ENCODE results near the gene RABL6. TPM values are rescaled to one million over a fixed set of nuclear protein-coding genes. Genes with fewer than 3 reads are reported as not detected.
"Not testable (repeated sequence)": the region's sequence is repeated elsewhere in the genome, so short reads cannot be mapped to it uniquely, and the experiment has no call there.

RABL6 gene
- total RNA-seq, 1 experiment from 2014 or later = 23.6 TPM

DNA sequence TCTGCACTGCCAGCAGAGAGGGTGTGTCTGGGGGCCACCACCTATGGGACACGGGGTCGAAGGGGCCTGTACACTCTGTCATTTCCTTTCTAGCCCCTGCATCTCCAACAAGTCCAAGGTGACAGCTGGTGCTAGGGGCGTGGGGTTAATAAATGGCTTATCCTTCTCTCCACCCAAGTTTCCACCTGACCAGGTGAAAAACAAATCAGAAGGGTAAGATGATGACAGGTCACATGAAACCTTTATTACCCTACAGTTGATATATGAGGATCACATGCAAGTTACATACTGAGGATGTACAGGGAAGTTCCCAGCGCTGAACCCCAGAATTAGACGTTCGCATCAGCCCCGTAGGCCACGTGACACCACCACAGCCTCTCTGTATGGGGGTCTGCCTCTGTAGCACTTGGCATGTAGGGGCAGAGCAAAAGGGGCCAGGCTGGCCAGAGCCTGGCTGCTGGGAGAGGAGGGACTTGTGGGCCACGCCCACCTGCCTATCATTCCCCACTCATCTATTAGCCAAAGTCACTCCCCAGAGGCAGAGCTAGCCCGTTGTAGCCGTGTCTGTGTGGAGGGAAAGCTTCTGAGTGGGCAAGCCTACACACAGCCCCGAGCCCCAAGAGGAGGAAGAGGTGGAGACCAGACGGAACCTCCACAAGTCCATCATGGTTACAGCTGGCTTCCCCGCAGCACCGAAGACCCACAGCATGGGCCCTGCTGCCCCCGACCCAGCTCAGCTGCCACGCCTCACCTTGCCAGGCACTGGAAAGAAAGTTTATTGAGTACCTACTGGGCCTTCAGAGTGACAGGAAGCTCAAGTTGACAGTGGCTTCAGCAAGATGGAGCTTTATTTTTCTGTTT lies 14.4 kb upstream of the RABL6 start:
- DNase-seq (ENCODE audit: low spot score) = no peak

DNA sequence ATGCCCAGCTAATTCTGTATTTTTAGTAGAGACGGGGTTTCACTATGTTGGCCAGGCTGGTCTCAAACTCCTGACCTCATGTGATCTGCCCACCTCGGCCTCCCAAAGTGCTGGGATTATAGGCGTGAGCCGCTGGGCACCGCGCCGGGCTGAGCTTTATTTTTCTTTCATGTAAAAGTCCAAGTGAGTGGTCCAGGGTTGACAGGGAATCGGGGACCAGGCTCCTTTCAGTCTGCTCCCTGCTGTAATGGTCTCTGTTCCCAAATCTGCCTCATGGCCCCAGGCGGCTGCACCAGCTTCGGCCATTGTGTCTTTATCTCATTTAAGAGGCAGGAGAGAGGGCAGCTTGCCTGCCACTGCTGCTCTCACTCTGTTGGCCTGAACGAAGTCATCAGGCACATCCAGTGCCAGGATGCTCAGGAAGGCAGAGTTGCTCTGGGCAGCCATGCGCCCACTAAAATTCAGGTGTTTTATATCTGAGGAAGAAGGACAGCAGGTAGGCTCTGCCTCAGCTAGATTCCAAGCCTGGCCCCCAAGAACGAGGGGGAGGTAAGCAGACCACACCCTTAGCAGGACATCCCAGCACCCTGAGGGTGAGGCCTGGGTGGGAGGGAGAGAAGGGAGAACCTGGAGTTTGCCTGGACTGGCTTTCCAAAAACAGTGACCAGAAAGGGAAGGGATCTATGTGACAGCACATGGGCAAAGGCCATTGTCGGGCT lies 13.3 kb upstream of the RABL6 start:
- DNase-seq (ENCODE audit: low spot score) = no peak

DNA sequence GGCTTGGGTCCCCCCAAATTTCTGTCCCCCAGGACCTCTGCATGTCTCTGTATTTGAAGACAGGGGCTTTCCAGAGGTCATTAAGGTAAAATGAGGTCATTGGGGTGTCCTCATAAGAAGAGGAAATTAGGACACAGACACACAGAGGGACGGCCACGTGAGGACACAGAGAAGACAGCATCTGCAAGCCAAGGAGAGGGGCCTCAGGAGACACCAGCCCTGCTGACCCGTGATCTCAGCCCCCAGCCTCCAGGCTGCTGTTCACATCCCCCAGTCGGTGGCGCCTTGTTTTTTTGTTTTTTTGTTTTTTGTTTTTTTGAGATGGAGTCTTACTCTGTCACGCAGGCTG lies 12.8 kb upstream of the RABL6 start:
- no peak for DNase-seq (ENCODE audit: low spot score)

DNA sequence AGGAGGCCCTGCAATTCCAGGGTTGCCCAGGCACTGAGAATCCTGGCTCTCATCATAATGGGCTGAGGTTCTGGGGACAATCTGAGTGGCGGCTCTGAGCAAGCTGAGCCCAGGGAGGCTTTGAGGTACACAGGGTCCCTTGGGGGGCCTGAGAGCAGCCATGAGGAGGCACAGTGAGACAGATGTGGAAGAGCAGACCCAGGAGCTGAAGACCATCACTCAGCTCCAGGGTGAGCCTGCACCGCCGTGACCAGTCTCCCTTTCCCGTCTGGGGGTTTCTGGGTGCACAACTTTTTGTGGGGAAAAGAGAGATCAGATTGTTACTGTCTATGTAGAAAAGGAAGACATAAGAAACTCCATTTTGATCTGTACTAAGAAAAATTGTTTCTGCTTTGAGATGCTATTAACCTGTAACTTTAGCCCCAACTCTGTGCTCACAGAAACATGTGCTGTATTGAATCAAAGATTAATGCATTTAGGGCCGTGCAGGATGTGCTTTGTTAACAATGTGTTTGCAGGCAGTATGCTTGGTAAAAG lies 11.4 kb upstream of the RABL6 start, which contains the start of gene CCDC183:
Gene CCDC183, plus strand, starts transcription at position 101 of the 537 bp plus-strand sequence. Its CDS starts 60 bp downstream, at position 161.
- DNase-seq (ENCODE audit: low spot score) = no peak

DNA sequence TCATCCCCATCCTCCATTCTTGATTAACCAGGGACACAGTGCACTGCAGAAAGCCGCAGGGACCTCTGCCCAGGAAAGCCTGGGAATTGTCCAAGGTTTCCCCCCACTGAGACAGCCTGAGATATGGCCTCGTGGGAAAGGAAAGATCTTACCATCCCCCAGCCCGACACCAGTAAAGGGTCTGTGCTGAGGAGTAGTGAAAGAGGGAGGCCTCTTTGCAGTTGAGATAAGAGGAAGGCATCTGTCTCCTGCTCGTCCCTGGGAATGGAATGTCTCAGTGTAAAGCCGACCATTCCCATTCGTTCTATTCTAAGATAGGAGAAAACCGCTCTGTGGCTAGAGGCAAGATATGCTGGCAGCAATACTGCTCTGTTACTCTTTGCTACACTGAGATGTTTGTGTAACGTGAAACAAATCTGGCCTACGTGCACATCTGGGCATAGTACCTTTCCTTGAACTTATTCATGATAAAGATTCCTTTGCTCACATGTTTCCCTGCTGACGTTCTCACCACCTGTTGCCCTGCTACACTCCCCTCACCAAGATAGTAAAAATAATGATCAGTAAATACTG lies 10.9 kb upstream of the RABL6 start:
- not testable (repeated sequence) for DNase-seq (ENCODE audit: low spot score)

DNA sequence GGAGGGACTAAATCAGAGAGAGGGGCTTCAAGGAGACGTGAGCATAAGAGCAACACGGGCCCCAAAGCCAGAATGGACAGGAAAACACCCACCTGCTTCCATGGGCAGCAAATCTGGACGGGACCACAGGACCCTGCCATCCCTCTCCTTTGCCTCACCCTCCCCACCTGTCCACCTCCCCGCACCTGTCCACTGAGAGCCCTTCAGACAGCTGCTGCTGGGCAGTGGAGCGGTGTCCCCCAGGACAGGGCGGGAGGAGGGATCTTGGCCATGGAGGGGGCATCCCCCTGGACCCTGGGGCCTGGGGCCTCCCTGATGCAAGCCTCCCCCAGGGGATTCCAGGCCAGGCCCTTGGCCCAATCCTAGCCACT lies 9.1 kb upstream of the RABL6 start:
- no peak for DNase-seq (ENCODE audit: low spot score)

DNA sequence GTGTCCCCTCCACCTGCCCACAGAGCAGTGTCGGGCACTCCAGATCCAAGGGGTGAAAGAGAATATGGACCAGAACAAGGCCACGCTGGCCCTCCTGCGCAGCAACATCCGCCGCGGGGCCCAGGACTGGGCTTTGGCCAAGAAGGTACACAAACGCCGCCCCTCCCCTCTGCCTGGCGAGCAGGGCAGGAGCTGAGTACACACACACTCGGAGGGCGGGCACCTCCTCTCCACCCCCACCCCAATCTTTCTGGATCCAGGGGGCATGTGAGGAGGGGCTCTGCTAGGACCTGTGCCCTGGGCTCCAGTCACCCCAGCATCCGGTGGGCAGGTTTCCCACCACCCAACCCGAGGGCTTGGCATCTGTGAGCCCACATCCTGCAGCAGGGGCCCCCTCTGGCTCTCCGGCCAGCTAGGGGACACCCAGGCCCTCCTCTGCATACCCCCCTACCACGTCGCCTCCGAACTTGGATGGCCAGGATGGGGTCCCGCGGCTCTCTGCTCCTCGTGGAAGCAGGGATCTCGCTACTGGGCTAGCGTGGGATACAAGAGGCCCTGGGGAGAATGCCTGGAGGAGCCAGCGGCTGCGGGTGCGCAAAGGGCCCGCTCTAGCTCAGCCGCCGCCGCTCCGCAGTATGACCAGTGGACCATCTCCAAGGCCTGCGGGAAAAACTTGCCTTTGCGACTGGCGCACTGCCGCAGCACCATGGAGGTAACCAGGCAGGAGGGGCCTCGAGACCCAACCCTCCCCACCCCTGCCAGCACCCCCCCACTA lies 8.5 kb upstream of the RABL6 start:
- DNase-seq (ENCODE audit: low spot score) = no peak

DNA sequence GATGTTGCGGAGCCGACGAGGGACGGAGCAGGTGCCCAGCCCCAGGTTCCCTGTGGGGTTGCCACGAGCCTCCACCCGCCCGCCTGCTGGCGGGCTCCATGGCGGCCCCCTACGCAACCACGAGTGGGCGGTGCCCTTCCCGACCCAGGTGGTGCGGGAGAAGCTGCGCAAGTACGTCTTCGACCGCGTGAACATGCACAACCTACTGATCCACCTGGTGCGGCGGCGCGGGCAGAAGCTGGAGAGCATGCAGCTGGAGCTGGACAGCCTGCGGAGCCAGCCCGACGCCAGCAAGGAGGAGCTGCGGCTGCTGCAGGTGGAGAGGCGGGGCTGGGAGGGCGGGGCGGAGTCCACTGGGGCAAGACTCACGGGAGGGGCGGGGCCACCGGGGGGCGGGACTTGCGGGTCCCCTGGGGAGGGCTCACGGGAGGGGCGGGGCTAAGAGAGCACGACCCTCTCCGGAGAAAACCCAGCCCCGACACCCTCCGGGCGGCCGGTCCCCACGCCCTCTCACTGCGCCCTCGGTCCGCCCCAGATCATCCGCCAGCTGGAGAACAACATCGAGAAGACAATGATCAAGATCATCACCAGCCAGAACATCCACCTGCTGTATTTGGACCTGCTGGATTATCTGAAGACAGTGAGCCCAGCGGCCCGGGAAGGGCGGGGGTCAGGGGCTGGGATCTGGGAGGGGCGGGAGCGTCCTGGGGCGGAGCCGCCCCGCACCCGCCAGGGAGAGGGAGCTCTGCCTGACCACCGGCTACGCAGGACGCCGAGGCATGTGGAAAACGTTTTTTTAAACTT lies 7.7 kb upstream of the RABL6 start:
- DNase-seq (ENCODE audit: low spot score) = peak; percentile 72

DNA sequence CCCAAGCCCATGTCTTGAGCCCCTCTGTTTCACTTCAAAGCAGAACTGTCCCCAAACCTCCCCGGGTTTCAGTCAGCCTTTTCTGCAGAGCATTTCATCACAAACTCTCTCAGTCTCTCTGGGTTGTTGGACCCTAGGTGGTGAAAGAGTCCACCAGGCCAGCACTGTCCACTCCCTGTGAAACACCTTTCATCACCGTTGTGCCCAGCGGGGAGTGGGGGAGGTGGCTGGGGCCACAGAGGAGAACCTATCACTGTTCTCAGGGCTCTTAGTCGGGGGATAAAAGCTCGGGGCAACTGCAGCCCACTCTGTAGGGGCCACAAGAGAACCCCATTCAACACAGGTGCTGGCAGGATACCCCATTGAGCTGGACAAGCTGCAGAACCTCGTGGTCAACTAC lies 5.4 kb upstream of the RABL6 start:
- no peak for DNase-seq (ENCODE audit: low spot score)

DNA sequence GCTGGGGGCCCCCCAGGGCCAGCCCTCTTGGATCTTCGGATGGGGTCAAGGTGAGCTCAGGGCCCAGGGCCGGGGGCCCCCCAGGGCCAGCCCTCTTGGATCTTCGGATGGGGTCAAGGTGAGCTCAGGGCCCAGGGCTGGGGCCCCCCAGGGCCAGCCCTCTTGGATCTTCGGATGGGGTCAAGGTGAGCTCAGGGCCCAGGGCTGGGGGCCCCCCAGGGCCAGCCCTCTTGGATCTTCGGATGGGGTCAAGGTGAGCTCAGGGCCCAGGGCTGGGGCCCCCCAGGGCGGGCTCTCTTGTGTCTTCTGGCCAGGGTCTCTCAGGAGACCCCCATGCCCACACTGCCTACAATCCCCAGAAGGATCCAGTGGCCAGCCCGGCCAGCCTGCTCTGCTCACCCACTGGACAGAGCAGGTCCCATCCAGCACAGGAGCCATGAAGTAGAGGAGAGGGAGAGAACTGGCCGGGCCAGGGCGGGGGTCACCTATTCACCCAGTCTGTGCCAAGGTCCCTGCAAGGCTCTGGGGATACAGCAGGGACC lies 4.7 kb upstream of the RABL6 start:
- DNase-seq (ENCODE audit: low spot score) = not testable (repeated sequence)

DNA sequence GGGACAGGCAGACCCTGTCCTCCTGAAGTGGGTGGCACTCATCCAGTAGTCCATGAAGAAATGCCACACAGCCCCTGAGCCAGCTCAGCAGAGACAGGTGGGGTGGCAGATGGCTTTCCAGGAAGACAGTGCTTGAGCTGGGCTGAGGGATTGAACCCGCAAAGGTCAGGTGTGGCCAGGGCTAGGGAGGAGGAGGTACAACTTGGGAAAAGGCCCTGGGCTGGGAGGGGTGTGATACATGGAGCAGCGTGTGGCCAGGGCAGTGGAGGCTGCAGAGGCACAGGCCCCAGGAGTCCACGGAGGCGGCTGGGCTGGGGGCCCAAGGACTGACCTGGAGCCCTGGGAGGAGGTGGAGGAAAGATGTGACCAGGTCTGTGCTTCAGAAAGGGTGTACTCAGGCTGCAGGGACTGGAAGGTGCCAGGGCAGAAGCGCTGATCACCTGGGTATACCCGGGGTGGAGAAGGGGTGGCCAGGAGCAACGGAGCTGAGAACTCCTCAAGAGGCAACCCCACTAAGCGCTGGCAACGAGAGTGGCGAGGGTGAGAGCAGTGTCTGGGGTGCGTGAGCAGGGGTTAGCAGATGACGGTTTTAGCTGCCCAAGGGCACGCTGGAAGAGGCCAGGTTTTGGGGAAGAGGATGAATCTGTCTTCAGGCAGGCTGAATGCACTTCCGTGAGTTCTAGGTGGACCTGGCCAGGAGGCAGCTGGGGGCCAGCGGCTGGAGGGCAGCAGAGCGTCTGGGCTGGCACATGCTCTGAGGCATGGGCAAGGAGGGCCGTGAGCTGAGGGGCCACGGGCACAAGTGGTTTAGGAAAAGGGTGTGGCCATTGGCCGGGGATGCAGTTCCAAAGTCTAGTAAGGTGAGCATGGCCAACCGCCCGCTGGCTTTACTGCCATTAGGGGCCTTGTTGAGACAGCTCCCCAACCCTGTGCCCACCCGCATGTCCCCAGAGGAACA lies 3.9 kb upstream of the RABL6 start:
- DNase-seq (ENCODE audit: low spot score) = no peak

DNA sequence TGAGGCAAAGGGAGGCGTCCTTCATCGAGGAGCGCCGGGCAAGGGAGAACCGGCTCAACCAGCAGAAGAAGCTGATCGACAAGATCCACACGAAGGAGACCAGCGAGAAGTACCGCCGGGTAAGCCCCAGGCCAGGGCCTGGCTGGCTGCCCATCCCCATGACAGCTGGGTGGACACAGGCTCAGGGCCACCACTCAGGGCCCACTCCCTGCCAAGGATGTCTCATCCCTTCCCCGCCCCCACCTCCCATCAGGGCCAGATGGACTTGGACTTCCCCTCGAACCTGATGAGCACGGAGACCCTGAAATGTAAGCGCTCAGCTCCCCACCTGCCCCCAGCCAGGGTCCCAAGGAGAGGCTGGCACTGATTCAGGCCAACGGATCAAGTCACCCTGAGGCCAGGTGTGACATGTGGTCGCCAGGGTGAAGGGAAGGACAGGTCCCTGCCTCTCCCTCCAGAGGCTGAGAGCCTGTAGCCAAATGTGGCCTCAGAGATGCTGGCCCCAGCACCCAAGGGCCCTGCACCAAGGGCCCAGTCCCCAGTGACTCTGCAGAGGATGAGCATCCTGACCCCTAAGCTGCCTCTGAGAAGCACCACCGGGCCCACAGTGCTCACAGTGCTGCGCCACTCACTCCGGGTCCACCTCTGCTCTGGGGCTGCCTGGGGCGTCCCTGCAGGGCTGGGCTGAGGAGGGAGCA lies 3.1 kb upstream of the RABL6 start:
- no peak for DNase-seq (ENCODE audit: low spot score)

DNA sequence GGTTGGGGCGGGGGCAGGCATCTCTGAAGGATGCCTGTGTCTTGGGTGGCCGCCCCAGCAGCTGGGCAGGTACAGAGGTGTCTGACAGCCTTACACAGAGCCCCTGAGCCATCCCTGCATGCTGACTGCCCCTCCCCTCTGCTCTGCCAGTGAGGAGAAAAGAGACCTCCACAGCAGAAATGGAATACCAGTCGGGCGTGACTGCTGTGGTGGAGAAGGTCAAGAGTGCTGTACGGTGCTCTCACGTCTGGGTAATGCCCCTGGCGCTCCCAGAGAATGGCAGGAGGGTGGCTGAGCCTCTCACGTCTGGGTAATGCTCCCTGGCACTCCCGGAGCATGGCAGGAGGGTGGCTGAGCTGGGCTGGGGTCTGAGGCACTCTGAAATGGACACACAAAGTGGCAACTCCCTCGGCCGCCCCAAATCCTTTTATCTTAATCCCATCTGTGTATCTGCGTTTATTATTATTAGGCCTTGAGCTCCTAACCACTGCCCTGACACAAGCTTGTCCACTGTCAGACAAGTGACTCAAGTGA lies 2.5 kb upstream of the RABL6 start:
- DNase-seq (ENCODE audit: low spot score) = no peak

DNA sequence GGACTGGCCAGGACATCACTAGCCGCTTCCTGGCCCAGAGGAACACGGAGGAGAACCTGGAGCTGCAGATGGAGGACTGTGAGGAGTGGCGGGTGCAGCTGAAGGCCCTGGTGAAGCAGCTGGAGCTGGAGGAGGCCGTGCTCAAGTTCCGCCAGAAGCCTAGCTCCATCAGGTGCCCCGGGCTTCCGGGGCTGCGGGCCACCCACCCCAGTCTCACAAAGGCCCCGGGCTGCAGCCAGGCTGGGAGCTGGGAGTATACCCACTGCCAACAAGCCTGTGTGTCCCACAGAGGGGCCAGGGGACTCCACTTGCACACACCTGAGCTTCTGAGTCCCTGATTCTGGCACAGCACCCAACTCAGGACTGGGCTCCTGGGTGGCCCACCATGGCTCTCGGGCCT lies 1.7 kb upstream of the RABL6 start:
- DNase-seq (ENCODE audit: low spot score) = no peak

DNA sequence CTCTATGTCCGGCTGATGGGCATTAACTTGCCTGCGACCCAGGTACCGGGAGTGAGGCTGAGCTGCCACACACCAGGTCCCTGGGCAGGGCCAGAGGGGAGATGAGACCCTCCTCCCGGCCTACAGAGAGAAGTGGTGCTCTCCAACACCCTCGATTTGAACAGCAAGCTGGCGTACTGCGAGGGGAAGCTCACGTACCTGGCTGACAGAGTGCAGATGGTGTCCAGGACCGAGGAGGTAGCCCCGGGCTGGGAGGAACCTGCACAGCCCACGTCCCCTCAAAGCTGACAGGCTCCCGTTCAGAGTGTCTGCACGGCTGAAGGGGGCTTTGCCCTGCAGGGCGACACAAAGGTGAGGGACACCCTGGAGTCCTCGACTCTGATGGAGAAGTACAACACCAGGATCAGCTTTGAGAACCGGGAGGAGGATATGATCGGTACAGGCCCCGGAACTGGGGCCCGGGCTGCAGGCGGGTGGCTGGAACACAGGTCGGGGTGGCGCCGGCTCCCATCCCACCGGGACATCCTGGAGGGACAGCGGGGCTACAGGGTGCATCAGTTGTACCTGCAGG lies 1.0 kb upstream of the RABL6 start:
- no peak for DNase-seq (ENCODE audit: low spot score)

DNA sequence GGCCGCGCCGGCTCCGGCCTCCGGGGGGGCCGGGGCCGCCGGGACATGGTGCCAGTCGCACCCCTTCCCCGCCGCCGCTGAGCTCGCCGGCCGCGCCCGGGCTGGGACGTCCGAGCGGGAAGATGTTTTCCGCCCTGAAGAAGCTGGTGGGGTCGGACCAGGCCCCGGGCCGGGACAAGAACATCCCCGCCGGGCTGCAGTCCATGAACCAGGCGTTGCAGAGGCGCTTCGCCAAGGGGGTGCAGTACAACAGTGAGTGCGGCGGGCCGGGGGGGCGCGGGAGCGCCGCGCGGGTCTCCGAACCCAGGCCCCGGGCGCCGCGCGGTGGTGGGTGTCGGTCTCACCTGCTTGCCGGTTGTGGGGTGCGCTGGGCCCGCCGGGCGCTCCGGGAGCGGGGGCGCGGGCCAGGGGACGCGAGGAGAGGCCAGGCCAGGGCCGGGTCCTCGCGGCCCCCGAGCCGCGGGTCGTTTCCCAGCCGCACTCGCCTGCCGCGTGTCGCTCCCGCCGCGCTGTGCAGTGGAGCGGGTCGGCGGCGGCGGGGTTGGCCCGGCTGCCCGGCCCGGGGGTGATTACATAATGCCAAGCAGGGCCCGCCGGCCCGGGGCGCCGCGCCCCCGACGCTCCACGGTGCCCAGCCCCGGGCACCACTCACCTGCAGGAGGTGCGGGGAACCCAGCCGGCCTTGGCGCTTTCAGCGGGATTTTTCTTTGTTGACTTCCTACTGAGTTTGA lies 492 bp downstream of the RABL6 start:
- no peak for DNase-seq (ENCODE audit: low spot score)

DNA sequence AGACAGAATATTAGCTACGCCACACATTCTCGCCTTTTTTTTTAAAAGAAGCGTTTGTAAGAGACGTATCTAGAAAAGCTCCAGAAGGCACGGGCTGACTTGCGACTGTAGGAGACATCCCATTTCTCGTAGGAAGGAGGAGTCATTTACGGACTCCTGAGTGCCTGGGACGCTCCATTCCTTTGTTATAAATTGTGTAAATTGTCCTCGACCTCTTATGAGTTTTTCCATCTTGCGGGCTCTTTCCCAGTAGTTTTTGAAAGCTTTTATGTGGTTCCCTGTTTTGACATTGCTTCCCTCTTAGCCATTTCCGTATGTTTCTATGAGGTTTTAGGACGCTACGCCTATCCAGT lies 1.0 kb downstream of the RABL6 start:
- DNase-seq (ENCODE audit: low spot score) = no peak
